Naive B cell (primary cell): ENCODE measurements around the gene CRY2. TPM values are rescaled to one million over a fixed set of nuclear protein-coding genes. Genes with fewer than 3 reads are reported as not detected.

Experiments
- ATAC-seq, 2 donors: fragments of 150-1000 bp; cut with Tn5 transposase; 2 replicates each; pipeline ENCODE4 v1.10.0; 2021; ENCODE audit warnings: low read depth in 2 of 2, mild to moderate bottlenecking in 2 of 2, moderate library complexity in 2 of 2
- DNase-seq: peaks from one replicate; pipeline ENCODE4 v3.0.0; 2022
- H3K27ac Mint-ChIP-seq, 6 donors: one replicate each; pipeline ENCODE4 v1.8.0; 2020 to 2022; ENCODE audit warnings: mild to moderate bottlenecking in 6 of 6, mixed read lengths in 6 of 6, moderate library complexity in 5 of 6, inconsistent platforms in 2 of 6
- H3K27me3 Mint-ChIP-seq, 3 donors: one replicate each; pipeline ENCODE4 v1.8.0; 2021 to 2022; ENCODE audit warnings: mixed read lengths in 3 of 3, mild to moderate bottlenecking in 1 of 3
- H3K36me3 Mint-ChIP-seq, 2 donors: one replicate each; pipeline ENCODE4 v1.8.0; 2020 to 2022; ENCODE audit warnings: mixed read lengths in 2 of 2, inconsistent platforms in 1 of 2, mild to moderate bottlenecking in 1 of 2
- H3K4me1 Mint-ChIP-seq, 3 donors: one replicate each; pipeline ENCODE4 v1.8.0; 2020 to 2022; ENCODE audit warnings: mixed read lengths in 3 of 3, inconsistent platforms in 1 of 3, mild to moderate bottlenecking in 1 of 3, moderate library complexity in 1 of 3
- H3K4me3 Mint-ChIP-seq, 8 donors: one replicate each; pipeline ENCODE4 v1.8.0; 2020 to 2022; ENCODE audit warnings: mild to moderate bottlenecking in 8 of 8, mixed read lengths in 8 of 8, moderate library complexity in 8 of 8, inconsistent platforms in 2 of 8
- H3K9me3 Mint-ChIP-seq, 7 donors: one replicate each; pipeline ENCODE4 v1.8.0; 2020 to 2022; ENCODE audit warnings: mixed read lengths in 7 of 7, mild to moderate bottlenecking in 5 of 7, inconsistent platforms in 2 of 7, moderate library complexity in 1 of 7
- polyA plus RNA-seq, 6 donors: library from polyadenylated mRNA; unstranded; fragments of 300-500 nt; fragmentation: Illumina TruSeq; gene quantifications; one replicate each; pipeline ENCODE4 v1.2.3, GENCODE V29; 2021; ENCODE audit warnings: low read depth in 6 of 6

Gene CRY2
- polyA plus RNA-seq, 6 donors from 2014 or later, result 10.0 to 34.2 (median 26.7) TPM

DNA sequence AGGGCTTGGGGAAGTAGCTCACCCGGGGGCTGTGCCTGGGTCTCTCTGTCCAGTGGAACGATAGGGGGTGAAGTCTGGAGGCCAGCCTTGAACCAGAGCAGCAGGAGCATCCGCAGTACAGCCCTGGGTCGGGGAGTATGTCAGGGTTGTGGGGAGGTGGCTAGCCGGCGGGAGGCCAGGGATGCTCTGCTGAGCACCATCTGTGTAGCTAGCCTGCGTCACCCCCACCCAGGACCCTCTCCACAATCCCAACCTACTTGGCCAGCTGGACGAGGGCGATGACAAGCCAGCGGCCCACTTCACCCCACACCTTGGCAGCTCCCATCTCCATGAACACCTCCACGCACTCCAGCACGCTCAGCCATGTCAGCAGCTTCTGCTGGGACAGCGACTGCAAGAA lies 68.2 kb downstream of the CRY2 start:
- Mint-ChIP-seq H3K27ac (peak overlapping the region in 3 of 6 donors; percentile 24 to 67 (median 28)), H3K4me1 (peaks cover 39 to 54% (median 53%) of the 10 kb centered on the region in 3 donors), H3K4me3 (peak overlapping the region in 6 of 8 donors; percentile 20 to 83 (median 63)), H3K9me3 (no peaks in the 10 kb centered on the region), H3K36me3 (peaks cover 0 to 12% of the 10 kb centered on the region in 2 donors), H3K27me3 (no peaks in the 10 kb centered on the region)
- DNase-seq (no peak), ATAC-seq (no peak)

DNA sequence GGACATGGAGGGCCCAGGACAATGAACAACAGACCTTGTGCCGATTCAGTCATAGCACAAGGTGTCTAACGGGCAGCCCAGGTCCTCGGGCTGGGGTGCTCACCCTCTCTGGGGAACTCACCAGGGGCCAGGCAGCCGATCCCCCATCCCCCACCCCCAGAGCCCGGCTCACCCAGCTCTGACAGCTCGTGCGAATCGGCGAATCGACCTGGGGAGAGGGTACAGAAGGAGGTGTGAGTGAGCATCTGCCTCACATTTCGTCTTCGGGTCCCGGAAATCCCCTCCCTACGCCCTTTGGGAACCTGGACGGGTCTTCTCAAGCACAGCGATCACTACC lies 70.0 kb downstream of the CRY2 start:
- peaks cover 45 to 67% (median 66%) of the 10 kb centered on the region in 3 donors for H3K4me1 Mint-ChIP-seq
- no peaks in the 10 kb centered on the region for H3K27me3 Mint-ChIP-seq
- peak overlapping the region; percentile 87 to 97 (median 96) for H3K4me3 Mint-ChIP-seq
- peak; percentile 9 to 13 for ATAC-seq
- peak overlapping the region; percentile 93 to 97 (median 96) for H3K27ac Mint-ChIP-seq
- DNase-seq, result no peak
- no peaks in the 10 kb centered on the region for H3K9me3 Mint-ChIP-seq
- H3K36me3 Mint-ChIP-seq, result peaks cover 0 to 5% of the 10 kb centered on the region in 2 donors

DNA sequence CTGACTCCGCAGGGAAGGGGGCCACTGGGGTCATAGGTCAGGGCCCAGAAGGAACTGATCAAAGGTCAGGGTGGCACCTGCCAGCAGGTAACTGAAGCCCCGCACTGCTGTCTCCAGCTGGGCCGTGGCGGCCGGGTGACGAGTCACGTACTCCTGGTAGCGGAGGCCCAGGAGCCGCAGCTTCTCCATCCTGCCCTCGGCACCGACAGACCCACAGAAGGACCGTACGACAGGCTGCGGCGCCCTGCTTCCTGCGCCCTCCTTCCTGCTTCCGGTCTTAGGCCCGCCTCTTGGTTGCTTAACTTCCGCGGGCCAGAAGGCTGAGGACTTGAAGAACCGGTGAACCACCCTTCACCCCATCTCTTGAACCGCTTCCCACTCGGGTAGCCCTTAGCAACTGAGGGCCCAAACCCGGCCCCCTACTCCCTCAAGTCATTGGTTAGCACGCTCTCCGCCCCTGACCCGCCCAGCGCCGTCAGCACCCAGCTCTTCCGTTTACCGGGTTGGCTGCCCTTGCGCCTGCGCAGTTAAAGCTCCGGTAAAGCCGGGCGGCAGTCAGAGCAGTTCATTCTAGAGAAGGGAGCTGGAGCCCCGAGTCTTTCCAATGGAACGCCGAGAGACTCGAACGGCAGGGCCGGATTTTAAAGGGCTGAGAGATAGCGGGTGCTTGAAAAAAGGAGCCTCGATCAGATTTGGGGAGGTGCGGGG lies 70.5 kb downstream of the CRY2 start, which contains the start of gene PEX16:
Gene PEX16, minus strand, starts transcription at position 255 of the 708 bp plus-strand sequence. Its CDS starts 66 bp downstream, at position 189.
- peak; percentile 86 to 88 for ATAC-seq
- Mint-ChIP-seq H3K36me3 (peaks cover 0 to 5% of the 10 kb centered on the region in 2 donors), H3K27me3 (no peaks in the 10 kb centered on the region), H3K4me3 (peak within 1 kb of the TSS; percentile 87 to 97 (median 96)), H3K9me3 (no peaks in the 10 kb centered on the region), H3K4me1 (peaks cover 45 to 67% (median 66%) of the 10 kb centered on the region in 3 donors), H3K27ac (peak within 1 kb of the TSS; percentile 93 to 97 (median 96))
- DNase-seq, result peak; percentile 97

DNA sequence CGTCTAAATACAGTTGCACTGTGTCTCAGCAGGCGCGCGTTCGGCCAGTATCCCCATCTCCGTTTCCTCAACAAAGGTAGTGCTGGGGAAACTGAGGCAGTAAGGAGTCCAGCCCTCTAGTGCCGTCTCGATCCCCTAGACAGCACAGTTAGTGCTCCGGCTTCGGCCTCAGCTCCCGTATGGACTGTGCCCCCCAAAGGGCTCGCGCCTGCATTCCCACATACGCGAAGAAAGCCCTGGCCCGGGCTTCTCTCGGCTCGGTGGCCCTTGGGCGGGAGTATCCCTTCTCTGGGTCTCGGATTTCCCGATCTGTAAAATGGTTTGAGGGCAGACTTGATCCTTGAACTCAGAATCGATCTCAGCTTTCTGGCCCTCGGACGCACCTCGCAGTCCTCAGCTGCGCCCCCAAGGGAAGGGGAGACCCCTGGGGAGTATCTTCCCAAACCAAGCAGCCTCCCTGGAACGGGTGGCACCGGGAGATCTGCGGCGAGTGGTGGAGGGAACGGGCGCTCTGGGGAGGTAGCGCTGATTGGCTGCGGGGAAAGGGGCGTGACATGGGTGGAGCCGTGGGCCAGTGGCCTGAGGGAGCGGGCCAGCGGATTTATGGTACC lies 71.2 kb downstream of the CRY2 start:
- DNase-seq (peak; percentile 50), ATAC-seq (peak in 1 of 2 donors; percentile 7)
- Mint-ChIP-seq H3K4me1 (peaks cover 48 to 66% (median 66%) of the 10 kb centered on the region in 3 donors), H3K27ac (peak overlapping the region; percentile 93 to 97 (median 96)), H3K27me3 (no peaks in the 10 kb centered on the region), H3K36me3 (peaks cover 0 to 2% of the 10 kb centered on the region in 2 donors), H3K9me3 (no peaks in the 10 kb centered on the region), H3K4me3 (peak overlapping the region; percentile 87 to 97 (median 96))

DNA sequence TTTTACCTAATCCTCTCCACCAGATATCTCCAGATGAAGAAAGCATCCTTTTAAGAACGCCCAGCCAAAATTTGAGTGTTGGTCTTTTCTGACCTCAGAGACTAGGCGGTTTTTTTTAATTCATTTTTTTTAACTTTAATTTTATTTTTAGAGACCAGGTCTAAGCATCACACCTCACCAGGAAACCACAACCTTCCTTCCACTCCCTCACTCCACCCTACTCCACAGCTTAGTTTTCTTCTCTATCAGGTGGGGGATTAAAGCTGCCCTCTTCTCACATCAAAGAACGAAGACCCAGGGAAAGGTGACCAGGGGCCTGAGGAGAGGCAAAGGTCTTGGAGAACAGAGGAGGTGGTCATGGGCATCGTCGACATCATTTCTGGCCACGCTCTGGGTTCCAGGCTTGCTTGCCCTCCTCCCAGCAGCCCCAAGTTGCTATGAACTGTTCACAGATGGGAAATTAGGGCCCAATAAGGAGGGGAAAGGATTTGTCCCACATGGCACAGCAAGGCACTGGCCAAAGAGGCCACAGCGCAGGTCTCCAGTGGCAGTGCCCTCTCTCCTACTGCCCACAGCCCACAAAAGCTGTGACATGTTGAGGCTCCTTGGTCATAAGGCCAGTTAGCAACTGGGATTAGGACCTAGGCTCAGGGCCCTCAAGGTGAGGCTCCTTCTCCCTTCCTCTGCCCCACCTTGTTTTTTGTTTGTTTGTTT lies 71.8 kb downstream of the CRY2 start:
- Mint-ChIP-seq H3K36me3 (no peaks in the 10 kb centered on the region), H3K4me3 (peak overlapping the region; percentile 87 to 97 (median 96)), H3K27me3 (no peaks in the 10 kb centered on the region), H3K9me3 (no peaks in the 10 kb centered on the region), H3K4me1 (peaks cover 50 to 69% (median 69%) of the 10 kb centered on the region in 3 donors), H3K27ac (peak overlapping the region in 5 of 6 donors; percentile 93 to 97 (median 96))
- DNase-seq (no peak), ATAC-seq (no peak)

DNA sequence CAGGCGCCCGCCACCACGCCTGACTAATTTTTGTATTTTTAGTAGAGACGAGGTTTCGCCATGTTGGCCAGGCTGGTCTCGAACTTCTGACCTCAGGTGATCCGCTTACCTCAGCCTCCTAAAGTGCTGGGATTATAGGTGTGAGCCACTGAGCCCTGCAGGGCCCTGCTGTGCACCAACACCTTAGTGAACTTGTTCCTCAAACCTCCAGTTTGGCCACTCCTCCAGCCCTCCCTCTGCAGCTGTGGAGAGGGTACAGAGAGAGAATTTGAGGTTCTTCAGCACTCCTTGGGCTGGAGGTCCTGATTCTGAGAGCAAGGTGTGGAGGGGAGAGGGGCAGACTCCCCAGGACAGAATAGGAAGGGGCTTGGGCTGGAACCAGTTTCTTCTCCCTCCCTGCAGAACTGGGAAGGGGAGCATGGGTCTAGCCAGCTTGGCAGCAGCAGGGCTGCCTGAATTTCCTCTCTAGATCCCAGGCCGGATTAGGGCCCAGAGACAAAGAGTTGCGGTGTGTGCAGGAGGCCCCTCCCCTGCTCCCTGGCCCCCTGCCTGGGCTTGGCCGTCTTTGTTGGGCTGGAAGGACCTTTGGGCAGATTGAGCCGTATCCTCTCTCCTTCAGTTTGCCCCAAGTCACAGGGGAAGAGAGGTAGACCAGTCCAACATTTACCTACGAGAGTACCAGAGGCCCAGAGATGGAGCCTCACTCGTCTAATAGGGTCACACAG lies 72.7 kb downstream of the CRY2 start:
- Mint-ChIP-seq H3K27me3 (no peaks in the 10 kb centered on the region), H3K9me3 (no peaks in the 10 kb centered on the region), H3K36me3 (no peaks in the 10 kb centered on the region), H3K4me1 (peaks cover 56 to 75% (median 72%) of the 10 kb centered on the region in 3 donors), H3K27ac (peak overlapping the region in 3 of 6 donors; percentile 18 to 94 (median 92)), H3K4me3 (peak overlapping the region; percentile 87 to 97 (median 96))
- DNase-seq (no peak), ATAC-seq (no peak)

DNA sequence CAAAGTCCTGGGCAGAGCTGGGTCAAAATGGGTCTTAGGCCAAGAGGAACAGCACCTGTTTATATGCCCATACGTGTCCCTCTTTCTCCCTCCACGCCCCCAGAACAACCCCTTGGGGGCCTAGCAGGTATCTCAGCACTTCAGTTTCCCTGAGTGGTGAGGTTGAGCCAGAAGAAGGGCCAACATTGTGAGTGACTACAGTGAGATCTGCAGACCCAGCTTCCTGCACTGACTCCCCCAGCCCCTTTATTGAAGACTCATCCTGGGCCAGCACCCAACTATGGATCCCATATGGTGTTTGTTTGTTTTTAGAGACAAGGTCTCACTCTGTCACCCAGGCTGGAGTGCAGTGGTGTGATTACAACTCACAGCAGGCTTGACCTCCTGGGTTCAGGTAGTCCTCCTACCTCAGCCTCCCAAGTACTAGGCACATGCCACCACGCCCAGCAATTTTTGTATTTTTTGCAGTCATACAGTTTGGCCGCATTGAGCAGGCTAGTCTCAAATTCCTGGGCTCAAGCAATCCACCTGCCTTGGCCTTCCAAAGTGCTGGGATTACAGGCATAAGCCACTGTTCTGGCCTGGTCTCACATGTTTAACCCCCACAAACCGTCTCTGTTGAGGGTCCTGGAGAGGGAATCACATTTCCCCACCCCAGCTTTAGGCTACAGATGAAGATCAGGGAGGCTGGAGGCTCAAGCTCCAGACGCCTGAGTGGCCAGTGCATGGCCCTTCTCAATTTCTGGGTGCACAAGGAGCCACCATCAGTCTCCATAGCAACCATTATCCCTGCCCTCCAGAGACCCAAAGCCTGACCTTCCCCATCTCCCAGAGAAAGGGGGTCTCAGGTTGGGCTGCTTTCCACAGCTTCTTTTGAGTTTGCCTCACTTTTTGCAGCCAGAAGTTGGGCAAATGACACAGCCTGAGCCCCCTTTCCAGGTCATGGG lies 73.5 kb downstream of the CRY2 start:
- peaks cover 51 to 78% (median 74%) of the 10 kb centered on the region in 3 donors for H3K4me1 Mint-ChIP-seq
- ATAC-seq, result no peak
- H3K9me3 Mint-ChIP-seq, result no peaks in the 10 kb centered on the region
- no peaks in the 10 kb centered on the region for H3K36me3 Mint-ChIP-seq
- DNase-seq, result no peak
- H3K4me3 Mint-ChIP-seq, result peak overlapping the region; percentile 87 to 97 (median 94)
- peak overlapping the region in 4 of 6 donors; percentile 75 to 94 (median 90) for H3K27ac Mint-ChIP-seq
- H3K27me3 Mint-ChIP-seq, result no peaks in the 10 kb centered on the region

DNA sequence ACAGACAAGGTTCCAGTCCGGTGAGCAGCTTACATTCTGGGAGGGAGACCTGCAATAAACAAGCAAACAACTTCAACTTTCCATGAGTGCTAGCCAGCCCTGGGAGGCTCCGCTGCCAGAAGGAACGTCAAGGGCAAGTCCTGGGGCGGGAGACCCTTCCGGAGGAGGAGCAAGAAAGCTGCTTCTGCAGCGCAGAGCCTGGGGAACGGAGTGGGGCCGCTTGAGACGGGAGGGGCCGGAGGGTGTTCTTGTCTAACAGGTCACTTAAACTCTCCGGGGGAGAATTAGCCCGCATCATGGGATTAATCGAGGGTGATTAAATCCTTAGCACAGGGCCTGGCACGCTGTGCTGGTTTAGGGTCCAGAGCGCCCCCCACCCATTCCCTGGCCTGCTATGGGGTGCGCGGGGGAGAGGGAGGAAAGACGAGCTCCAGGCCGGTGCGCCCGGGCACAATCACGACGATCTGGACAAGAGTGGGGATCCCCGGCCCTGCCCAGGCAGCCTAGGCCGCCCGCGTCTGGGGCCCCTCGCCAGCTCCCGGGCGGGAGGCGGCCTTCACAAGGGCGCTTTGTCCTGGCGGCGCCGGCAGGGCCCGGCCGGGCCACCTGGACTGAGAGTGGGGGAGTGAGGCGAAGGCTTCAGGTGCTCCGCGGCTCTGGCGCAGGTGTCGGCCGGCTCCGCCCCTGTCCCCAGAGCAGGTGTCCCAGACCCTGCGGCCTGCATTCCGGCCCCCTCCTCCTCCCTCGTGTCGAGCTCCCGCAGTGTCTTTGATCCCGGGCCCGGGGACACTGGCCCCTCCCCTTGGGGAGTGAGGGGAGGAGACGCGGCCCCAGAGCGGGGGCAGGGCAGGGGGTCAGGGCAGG lies 74.5 kb downstream of the CRY2 start:
- no peaks in the 10 kb centered on the region for H3K27me3 Mint-ChIP-seq
- H3K4me1 Mint-ChIP-seq, result peaks cover 45 to 78% (median 78%) of the 10 kb centered on the region in 3 donors
- no peaks in the 10 kb centered on the region for H3K9me3 Mint-ChIP-seq
- ATAC-seq (no peak), DNase-seq (peak; percentile 39)
- H3K27ac Mint-ChIP-seq, result peak overlapping the region in 4 of 6 donors; percentile 70 to 91 (median 81)
- peak overlapping the region; percentile 87 to 97 (median 94) for H3K4me3 Mint-ChIP-seq
- no peaks in the 10 kb centered on the region for H3K36me3 Mint-ChIP-seq

DNA sequence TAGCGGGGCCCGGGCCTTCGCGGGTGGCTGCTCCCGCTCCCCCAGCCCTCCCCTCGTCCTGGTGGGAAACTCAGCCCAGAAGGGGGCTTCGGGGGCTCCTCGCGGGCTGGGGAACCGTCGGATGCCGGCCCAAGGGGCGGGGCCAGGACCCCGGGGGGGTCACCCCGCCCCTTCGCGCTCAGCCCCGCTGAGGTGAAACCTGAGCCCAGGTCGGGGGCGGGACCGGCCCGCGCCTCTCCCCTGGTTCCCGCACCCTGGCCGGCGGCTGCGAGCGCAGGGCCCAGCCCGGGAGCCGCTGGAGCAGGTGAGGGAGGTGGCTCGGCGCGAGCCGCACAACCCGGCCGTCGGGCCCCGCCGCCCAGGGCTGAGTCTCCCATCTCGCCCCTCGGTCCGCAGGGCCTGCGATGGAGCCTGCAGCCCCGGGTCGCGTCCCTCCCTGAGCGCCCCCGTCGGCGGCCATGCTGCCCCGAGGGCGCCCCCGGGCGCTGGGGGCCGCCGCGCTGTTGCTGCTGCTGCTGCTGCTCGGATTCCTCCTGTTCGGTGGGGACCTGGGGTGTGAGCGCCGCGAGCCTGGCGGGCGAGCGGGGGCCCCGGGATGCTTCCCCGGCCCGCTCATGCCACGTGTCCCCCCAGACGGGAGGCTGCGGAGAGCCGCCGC lies 75.3 kb downstream of the CRY2 start, which contains the start of gene LARGE2:
Gene LARGE2, plus strand, starts transcription at position 232 of the 658 bp plus-strand sequence. Its CDS starts 227 bp downstream, at position 459.
- DNase-seq (peak; percentile 50), ATAC-seq (peak; percentile 5 to 13)
- no peaks in the 10 kb centered on the region for H3K27me3 Mint-ChIP-seq
- peak within 1 kb of the TSS; percentile 89 to 97 (median 94) for H3K27ac Mint-ChIP-seq
- peak within 1 kb of the TSS; percentile 93 to 99 (median 97) for H3K4me3 Mint-ChIP-seq
- H3K9me3 Mint-ChIP-seq, result no peaks in the 10 kb centered on the region
- no peaks in the 10 kb centered on the region for H3K36me3 Mint-ChIP-seq
- H3K4me1 Mint-ChIP-seq, result peaks cover 47 to 82% (median 80%) of the 10 kb centered on the region in 3 donors

DNA sequence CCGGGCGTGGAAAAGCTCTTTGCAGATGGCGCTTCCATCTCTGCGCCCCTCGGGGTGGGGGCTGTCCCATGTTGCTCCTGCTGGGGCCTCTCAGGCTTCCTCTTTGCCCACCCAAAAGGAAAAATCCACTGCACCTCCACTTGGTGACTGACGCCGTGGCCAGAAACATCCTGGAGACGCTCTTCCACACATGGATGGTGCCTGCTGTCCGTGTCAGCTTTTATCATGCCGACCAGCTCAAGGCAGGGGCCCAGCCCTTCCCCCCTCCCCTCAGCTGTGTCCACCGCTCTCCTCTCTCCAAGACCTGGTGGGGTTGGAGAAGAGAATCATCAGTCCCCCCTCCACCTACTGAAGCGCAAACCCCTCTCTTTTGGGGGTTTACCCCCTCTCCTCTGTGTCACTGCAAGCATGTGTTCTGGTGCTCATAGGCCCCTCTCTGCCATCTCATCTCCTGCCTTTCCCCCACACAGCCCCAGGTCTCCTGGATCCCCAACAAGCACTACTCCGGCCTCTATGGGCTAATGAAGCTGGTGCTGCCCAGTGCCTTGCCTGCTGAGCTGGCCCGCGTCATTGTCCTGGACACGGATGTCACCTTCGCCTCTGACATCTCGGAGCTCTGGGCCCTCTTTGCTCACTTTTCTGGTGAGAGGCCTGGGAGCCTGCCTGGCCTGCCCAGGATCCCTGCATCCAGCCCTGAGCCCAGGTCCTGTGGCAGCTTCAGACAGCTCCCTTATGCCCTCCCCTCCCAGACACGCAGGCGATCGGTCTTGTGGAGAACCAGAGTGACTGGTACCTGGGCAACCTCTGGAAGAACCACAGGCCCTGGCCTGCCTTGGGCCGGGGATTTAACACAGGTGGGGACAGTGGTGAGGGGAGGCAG lies 77.0 kb downstream of the CRY2 start:
- H3K27ac Mint-ChIP-seq, result peak overlapping the region; percentile 90 to 98 (median 96)
- H3K4me1 Mint-ChIP-seq, result peaks cover 51 to 81% (median 76%) of the 10 kb centered on the region in 3 donors

More for the DNA sequence above, 77.0 kb downstream of the CRY2 start:
- H3K9me3 Mint-ChIP-seq, result no peaks in the 10 kb centered on the region
- peak overlapping the region; percentile 93 to 99 (median 96) for H3K4me3 Mint-ChIP-seq
- no peaks in the 10 kb centered on the region for H3K36me3 Mint-ChIP-seq
- no peaks in the 10 kb centered on the region for H3K27me3 Mint-ChIP-seq
- ATAC-seq (no peak), DNase-seq (no peak)
